Ammon's horn (tissue), 1 donor: ENCODE measurements around the gene PRELID3B.
"Not testable (repeated sequence)": the region's sequence is repeated elsewhere in the genome, so short reads cannot be mapped to it uniquely, and the experiment has no call there.

ENCODE experiments used
- DNase-seq: peaks from one replicate; pipeline ENCODE4 v3.0.0-alpha.2; 2016; ENCODE audit warnings: low spot score

PRELID3B gene

GRCh38 chr20:59025511-59025910 is 17.1 kb downstream of the PRELID3B start:
- no peak for DNase-seq

- DNase-seq = no peak
Observed at GRCh38 chr20:59025086-59025485, 17.5 kb downstream of the PRELID3B start.

- no peak for DNase-seq
Observed at GRCh38 chr20:59024111-59024530, 18.5 kb downstream of the PRELID3B start.

- no peak for DNase-seq
Observed at GRCh38 chr20:59023616-59024015, 19.0 kb downstream of the PRELID3B start.

DNA sequence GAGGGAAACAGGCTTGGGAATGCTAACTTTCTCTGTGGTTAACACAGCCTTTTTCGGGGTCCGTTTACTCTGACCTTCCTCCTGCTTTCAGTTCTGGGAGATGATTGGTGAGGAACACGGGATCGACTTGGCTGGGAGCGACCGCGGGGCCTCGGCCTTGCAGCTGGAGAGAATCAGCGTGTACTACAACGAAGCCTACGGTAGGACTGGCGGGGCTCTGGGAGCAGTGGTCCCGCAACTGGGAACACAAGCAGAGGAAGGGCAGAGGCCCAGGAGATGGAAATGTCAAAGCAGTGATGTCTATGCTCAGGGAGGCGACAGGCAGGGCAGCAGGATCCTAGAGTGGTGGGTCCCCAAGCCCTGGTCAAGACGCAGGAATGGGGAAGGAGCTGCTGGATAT is 19.8 kb downstream of the PRELID3B start:
- no peak for DNase-seq

GRCh38 chr20:59020938-59021551 is 21.5 kb downstream of the PRELID3B start:
- DNase-seq = no peak

GRCh38 chr20:59019217-59019616 is 23.4 kb downstream of the PRELID3B start, which contains the start of gene TUBB1:
TSS of gene TUBB1 (plus strand) at chr20:59019429. CDS start at chr20:59019523, 94 bp downstream.
- DNase-seq = no peak

DNA sequence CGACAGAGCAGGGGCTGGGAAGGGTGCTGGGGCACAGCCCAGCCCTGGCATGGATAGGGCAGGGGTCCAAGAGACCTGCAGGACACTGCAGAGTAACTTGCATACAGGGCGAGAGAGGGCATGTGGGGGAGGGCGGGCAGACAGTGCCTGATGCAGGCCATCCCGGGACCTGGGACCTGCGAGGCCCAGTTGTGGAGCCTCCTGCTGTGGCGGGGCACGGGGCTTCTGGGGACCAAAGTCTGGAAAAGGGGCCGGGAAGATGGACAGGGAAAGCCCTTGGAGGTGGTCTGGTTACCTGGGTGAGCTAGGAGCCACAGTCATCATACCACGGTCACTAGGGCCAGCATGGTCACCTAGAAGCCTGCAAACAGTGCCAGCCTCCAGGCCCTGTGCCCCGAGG is 23.8 kb downstream of the PRELID3B start:
- no peak for DNase-seq

GRCh38 chr20:59017493-59018231 is 24.9 kb downstream of the PRELID3B start:
- DNase-seq = no peak

DNA sequence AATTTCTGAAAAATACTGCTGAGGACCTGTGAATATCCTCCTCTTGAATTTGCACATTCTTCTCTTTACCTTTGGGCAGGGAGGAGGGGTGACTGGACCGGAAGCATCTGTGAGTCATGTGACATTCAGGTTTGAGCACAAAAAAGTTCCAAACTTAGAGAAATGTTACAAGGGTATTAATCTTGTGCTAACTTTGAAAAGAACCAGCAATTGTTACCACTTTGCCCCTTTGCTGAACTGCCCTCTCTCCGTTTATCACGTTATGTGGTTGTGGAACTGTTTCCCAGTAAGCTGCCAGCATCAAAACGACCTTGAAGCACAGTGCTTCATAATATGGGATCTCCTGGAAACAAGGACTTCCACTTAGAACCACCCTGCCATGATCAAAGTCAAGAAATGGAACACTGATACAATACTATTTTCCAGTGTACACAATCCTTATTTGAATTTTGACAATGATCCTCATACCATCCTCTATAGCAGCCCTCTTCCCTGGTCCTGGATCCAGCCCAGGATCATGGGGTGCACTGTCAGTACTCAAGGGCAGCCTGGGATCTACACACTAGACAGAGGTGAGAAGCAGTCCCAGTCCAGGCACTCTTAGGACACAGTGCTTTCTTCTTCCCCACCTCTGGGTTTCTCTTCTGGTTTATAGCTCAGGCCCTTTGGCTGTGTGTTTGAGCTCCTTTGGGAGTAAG is 25.6 kb downstream of the PRELID3B start:
- DNase-seq = no peak

DNA sequence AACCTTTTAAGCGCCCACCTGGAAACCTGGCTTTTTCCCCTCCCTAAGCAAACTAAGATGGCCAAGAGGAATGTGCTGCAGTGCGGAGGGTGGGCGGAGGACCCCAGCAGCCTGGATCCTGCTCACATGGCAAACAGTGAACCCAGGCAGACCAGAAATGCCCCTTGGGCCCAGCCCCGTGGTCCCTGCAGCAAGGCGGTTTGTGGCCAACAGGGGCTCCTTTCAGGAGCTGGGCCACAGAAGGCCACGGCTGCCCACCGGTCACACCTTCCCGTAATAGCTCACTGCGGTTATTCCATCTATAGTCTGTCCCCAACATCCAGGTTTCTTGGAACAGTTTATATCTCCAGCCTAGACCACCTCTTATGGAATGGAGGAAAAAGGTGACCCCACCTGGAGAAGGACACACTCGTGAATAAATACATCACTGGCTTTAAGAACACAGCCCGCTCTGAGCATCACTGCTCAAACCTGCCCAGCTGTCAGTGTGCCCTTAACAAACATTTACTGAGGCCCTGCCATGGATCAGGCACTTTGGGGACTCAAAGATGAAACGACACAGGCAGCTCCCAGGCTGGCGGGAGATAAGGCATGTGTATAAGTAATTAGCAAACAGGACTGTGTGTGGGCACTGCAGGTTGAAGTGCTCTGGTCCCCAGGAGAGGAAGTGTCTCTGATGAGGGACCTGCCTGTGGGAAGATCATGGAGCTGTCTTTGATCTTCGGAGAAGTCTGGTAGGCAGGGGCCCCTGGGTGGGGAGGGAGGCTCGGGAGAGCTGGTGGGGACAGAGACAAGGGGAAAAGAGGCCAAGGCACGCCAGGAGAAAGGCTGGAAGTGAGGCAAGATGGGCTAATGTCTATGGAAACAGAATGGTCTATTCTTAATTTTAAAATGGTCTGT is 26.5 kb downstream of the PRELID3B start:
- DNase-seq = no peak

DNA sequence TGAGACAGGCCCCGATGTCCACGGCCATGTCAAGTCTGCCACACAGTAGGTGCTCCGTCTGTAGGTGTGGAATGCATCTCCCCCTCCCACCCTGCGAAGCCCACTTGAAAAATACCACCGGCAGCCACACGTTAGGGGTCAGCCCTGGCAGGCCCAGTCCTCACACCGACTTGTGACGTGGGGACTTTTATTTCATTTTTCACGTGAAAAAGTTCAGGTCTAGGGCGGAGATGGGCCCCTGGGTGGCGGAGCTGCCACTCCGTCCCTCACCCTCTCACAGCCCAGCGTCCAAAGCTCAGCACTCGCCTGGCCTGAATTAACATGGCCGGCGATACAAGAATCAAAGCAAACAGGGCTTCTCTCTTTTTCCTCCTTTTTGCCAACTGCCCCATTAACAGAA is 27.2 kb downstream of the PRELID3B start:
- DNase-seq = no peak

DNA sequence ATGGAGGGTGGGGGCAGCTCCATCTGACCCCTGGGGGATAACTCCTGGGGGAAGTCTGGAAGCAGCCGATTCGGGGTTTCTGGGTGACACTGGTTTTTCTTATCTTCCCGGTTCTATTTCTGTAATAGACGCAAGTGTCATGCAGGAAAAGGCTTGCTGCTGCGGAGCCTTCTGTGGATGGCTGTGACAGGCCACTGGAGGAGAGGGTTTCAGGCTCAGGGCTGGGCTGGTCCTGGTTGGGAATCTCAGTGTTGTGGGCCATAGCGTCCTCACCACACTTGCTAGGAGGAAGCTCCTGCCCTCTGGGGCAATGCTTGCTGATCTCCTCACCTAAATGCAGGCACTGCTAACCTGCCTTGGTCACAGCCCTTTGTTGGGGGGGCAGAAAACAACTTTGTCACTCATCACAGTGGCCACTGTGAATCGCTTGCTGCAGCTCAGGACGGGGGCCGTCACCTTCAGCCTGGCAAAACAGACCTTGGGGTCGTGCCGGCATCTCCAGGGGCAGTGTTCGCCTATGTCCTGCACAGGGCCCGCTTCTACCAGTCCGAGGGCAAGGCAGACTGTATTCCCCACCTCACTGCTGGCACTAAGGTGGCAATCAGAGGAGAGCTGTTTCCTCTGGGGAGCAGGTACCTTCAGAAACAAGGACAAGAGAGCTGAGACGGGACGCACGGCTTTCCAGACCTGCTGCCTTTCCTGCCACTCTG is 27.8 kb downstream of the PRELID3B start:
- DNase-seq = no peak

DNA sequence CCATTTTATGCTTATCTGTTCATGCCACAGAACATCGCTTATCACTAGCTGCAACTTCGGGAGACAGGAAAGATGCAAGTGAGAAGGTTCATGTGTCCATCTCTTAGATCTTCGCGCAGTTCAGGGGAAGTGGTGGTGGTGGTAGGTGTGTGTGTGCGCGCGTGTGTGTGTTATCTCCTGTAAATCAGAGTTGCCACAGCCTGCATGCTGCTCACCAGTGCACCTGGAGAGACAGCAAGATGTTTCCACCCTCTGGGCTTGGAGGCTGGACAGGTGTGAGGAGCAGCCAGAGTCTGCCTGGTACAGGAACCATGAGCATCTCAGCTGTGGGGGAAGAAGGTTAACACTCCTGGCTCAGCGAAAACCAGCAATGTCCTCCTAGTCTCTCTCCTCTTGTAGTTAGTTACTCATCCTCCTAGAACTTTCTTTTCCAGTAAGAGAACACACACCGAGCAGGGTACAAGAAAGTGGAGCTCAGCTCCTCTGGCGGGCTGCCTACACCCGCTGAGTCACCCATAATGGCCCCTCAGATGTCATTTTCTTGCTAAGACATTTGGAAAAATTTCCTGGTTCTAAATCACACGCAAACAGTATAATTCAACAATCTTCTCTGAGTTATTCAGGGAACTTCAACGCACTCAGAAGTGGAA is 28.5 kb downstream of the PRELID3B start:
- no peak for DNase-seq

- DNase-seq = no peak
Observed at GRCh38 chr20:59013031-59013951, 29.3 kb downstream of the PRELID3B start.

DNA sequence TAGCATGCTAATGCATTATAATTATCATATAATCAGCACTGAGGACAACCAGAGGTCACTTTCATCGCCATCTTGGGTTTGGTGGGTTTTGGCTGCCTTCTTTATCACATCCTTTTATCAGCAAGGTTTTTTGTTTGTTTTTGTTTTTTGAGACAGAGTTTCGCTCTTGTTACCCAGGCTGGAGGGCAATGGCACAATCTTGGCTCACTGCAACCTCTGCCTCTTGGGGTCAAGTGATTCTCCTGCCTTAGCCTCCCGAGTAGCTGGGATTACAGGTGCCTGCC is 30.8 kb downstream of the PRELID3B start:
- not testable (repeated sequence) for DNase-seq

GRCh38 chr20:59010995-59011873 is 31.4 kb downstream of the PRELID3B start:
- DNase-seq = peak; percentile 29

- DNase-seq = no peak
Observed at GRCh38 chr20:59010321-59010994, 32.1 kb downstream of the PRELID3B start.
